MM.1S (cell line): ENCODE measurements around the gene CCDC150.

Experiments
- DNase-seq: peaks from one replicate; pipeline ENCODE4 v3.0.0-alpha.2; 2015
- H2AFZ ChIP-seq: fragments of 300-600 bp; sonication (generic); 2 replicates; pipeline ENCODE4 v1.6.0; 2016; ENCODE audit warnings: antibody characterized with exemption, low read length
- H3F3A ChIP-seq: fragments of 300-600 bp; sonication (generic); 2 replicates; pipeline ENCODE4 v1.6.1; 2016; ENCODE audit warnings: mild to moderate bottlenecking, antibody characterized with exemption, low read length, moderate library complexity, mixed read lengths; ENCODE audit not compliant: insufficient read depth
- H3K27ac ChIP-seq: fragments of 300-600 bp; sonication (generic); 2 replicates; pipeline ENCODE4 v1.5.1; 2016; ENCODE audit warnings: mild to moderate bottlenecking, low read length
- H3K27me3 ChIP-seq: fragments of 300-600 bp; sonication (generic); replicated peaks from 2 replicates; pipeline ENCODE4 v1.6.0; 2016; ENCODE audit warnings: low read length; ENCODE audit not compliant: insufficient read depth
- H3K36me3 ChIP-seq: fragments of 300-600 bp; sonication (generic); replicated peaks from 2 replicates; pipeline ENCODE4 v1.6.1; 2016; ENCODE audit warnings: mild to moderate bottlenecking, low read length, mixed read lengths; ENCODE audit not compliant: insufficient read depth
- H3K4me1 ChIP-seq: fragments of 300-600 bp; sonication (generic); 2 replicates; pipeline ENCODE4 v1.6.1; 2016; ENCODE audit warnings: low read length, mixed read lengths
- H3K4me2 ChIP-seq: fragments of 300-600 bp; sonication (generic); 2 replicates; pipeline ENCODE4 v1.6.0; 2016; ENCODE audit warnings: low read depth, low read length
- H3K4me3 ChIP-seq: fragments of 300-600 bp; sonication (generic); 2 replicates; pipeline ENCODE4 v1.5.1; 2016; ENCODE audit warnings: low read length, mixed read lengths
- H3K79me2 ChIP-seq: fragments of 300-600 bp; sonication (generic); 2 replicates; pipeline ENCODE4 v1.6.1; 2016; ENCODE audit warnings: mixed run types, low read length, mixed read lengths
- H3K9ac ChIP-seq: fragments of 300-600 bp; sonication (generic); 2 replicates; pipeline ENCODE4 v1.6.1; 2016; ENCODE audit warnings: low read length, mixed read lengths
- H3K9me2 ChIP-seq: fragments of 300-600 bp; sonication (generic); replicated peaks from 2 replicates; pipeline ENCODE4 v1.6.1; 2016; ENCODE audit warnings: mild to moderate bottlenecking, low read length, mixed read lengths; ENCODE audit not compliant: insufficient read depth
- H3K9me3 ChIP-seq: fragments of 300-600 bp; sonication (generic); replicated peaks from 2 replicates; pipeline ENCODE4 v1.6.1; 2016; ENCODE audit warnings: mild to moderate bottlenecking, low read length, mixed read lengths; ENCODE audit not compliant: insufficient read depth
- H4K20me1 ChIP-seq: fragments of 300-600 bp; sonication (generic); 2 replicates; pipeline ENCODE4 v1.6.1; 2016; ENCODE audit warnings: mild to moderate bottlenecking, low read length, moderate library complexity, mixed read lengths; ENCODE audit not compliant: insufficient read depth
- EZH2 ChIP-seq: fragments of 300-600 bp; sonication (generic); optimal IDR thresholded peaks from 2 replicates; pipeline ENCODE3; 2017; ENCODE audit warnings: low read depth, mild to moderate bottlenecking, antibody characterized with exemption, low read length, mixed read lengths
- EZH2phosphoT487 ChIP-seq: fragments of 300-600 bp; sonication (generic); IDR thresholded peaks from 2 replicates; pipeline ENCODE4 v1.6.1; 2018; ENCODE audit warnings: antibody characterized with exemption, low read length
- TF ChIP-seq, protein P1 (sequence below): fragments of 300-600 bp; sonication (generic); IDR thresholded peaks from 2 replicates; pipeline ENCODE4 v1.5.1; 2016; ENCODE audit warnings: antibody characterized with exemption, low read length, mixed read lengths

The CCDC150 gene

DNA sequence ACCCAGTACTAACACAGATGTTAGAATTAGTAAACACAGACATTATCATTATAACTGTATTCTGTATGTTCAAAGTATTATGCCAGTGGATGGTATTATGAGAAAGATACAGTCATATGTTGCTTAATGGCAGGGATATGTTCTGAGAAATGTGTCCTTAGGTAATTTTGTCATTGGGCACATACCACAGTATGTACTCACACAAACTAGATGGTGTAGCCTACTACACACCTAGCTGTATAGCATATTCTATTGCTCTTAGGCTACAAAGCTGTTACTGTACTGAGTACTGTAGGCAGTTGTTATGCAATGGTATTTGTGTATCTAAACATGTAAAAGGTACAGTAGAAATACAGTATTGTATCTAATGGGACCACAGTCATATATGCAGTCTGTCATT lies 106.2 kb downstream of the CCDC150 start:
- TF ChIP-seq EZH2phosphoT487 (no peak), EZH2 (no peak)
- TF ChIP-seq, protein P1, sequence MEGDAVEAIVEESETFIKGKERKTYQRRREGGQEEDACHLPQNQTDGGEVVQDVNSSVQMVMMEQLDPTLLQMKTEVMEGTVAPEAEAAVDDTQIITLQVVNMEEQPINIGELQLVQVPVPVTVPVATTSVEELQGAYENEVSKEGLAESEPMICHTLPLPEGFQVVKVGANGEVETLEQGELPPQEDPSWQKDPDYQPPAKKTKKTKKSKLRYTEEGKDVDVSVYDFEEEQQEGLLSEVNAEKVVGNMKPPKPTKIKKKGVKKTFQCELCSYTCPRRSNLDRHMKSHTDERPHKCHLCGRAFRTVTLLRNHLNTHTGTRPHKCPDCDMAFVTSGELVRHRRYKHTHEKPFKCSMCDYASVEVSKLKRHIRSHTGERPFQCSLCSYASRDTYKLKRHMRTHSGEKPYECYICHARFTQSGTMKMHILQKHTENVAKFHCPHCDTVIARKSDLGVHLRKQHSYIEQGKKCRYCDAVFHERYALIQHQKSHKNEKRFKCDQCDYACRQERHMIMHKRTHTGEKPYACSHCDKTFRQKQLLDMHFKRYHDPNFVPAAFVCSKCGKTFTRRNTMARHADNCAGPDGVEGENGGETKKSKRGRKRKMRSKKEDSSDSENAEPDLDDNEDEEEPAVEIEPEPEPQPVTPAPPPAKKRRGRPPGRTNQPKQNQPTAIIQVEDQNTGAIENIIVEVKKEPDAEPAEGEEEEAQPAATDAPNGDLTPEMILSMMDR: no peak
- H3K4me2 ChIP-seq: no peak overlapping the region
- no peak overlapping the region for H3K27ac ChIP-seq
- no peaks in the 10 kb centered on the region for H3F3A ChIP-seq
- peaks cover 14% of the 10 kb centered on the region for H3K4me1 ChIP-seq
- H3K36me3 ChIP-seq: no peaks in the 10 kb centered on the region
- H2AFZ ChIP-seq: no peak overlapping the region
- H3K79me2 ChIP-seq: no peaks in the 10 kb centered on the region
- H4K20me1 ChIP-seq: no peaks in the 10 kb centered on the region
- H3K9me3 ChIP-seq: no peaks in the 10 kb centered on the region
- no peaks in the 10 kb centered on the region for H3K27me3 ChIP-seq
- H3K9me2 ChIP-seq: no peaks in the 10 kb centered on the region
- no peak for DNase-seq
- no peak overlapping the region for H3K4me3 ChIP-seq
- H3K9ac ChIP-seq: no peak overlapping the region

DNA sequence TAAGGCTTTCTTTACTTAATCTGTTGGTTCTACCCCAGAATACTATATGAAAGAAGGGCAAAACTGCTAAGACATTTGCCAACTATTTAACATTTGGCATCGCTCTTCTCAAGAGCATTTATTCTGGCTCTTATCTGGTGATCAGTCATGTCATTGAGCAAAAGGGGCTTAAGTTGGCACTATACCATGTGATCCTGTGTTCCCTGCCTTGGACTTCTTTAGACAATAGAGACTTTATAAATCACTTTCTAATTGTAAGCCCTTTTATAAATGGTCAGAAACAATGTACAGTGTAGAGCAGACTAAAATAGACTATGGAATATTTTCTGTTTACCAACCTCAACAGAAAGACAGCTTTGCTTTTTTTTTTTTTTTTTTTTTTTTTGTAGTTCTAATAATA lies 107.9 kb downstream of the CCDC150 start:
- Histone ChIP-seq H2AFZ (no peak overlapping the region), H3K27ac (no peak overlapping the region), H3K36me3 (no peaks in the 10 kb centered on the region), H3K9me3 (no peaks in the 10 kb centered on the region), H3K27me3 (no peaks in the 10 kb centered on the region), H3K4me2 (no peak overlapping the region), H3K4me3 (no peak overlapping the region), H3K9me2 (no peaks in the 10 kb centered on the region), H3K9ac (no peak overlapping the region), H3K4me1 (peaks cover 14% of the 10 kb centered on the region), H3K79me2 (no peaks in the 10 kb centered on the region), H3F3A (no peaks in the 10 kb centered on the region), H4K20me1 (no peaks in the 10 kb centered on the region)
- no peak for DNase-seq
- TF ChIP-seq, protein P1: no peak
- TF ChIP-seq EZH2 (no peak), EZH2phosphoT487 (no peak)

DNA sequence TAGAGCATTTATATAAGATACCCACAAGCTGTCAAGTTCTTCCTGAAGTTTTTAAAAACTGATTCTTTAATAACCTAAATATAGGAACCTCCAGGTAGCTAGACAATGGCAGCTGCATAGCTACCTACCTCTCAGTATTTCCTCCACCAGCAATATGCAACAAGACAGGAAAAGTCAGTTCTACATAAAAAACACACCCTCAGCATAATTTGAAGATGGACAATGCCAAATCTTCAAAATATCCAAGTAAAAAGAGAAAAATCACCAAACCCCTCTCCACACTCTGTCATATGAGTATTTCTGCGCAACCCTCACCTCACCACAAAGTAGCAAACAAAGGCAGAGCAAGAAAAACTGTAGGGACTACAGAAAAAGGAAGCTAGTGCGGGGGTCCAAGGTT lies 108.6 kb downstream of the CCDC150 start:
- no peak for TF ChIP-seq EZH2
- Histone ChIP-seq H3K4me2 (no peak overlapping the region), H3K36me3 (no peaks in the 10 kb centered on the region), H3K79me2 (no peaks in the 10 kb centered on the region), H3F3A (no peaks in the 10 kb centered on the region), H3K27ac (no peak overlapping the region), H3K4me1 (peaks cover 14% of the 10 kb centered on the region), H3K9ac (no peak overlapping the region), H3K9me3 (no peaks in the 10 kb centered on the region), H3K9me2 (no peaks in the 10 kb centered on the region), H3K27me3 (no peaks in the 10 kb centered on the region), H3K4me3 (no peak overlapping the region), H4K20me1 (no peaks in the 10 kb centered on the region), H2AFZ (no peak overlapping the region)
- no peak for DNase-seq

DNA sequence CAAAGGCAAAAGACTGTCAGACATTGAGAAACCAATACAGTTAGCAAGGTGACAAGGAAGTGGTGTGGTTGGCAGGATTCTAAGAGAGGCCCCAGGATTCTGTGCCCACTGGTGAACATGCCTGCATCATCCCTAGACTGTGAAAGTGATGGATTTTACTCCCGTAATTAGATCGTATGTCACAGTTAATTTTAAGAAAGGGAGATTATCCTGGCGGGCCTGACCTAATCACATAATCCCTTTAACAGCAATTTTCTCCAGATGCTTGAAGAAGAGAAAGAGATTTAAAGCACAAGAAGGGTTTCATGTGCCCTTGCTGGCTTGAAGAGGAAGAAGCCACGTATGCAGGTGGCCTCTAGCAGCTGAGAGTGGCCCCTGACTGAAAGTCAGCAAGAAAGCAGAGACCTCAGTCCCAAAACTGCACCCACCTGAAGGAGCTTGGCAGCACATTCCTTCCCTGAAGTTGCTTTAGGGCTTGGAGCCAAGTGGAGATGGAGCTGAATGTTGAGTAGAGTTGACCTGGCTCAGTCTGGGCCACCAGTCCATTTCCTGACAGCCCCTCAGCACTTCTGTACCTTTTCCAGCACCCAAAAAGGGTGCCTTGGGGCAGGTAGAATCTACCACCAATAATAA lies 110.9 kb downstream of the CCDC150 start:
- Histone ChIP-seq H3K4me1 (peaks cover 14% of the 10 kb centered on the region), H3K9ac (no peak overlapping the region), H3F3A (no peaks in the 10 kb centered on the region), H3K27me3 (no peaks in the 10 kb centered on the region), H4K20me1 (no peaks in the 10 kb centered on the region), H3K9me2 (no peaks in the 10 kb centered on the region), H3K27ac (no peak overlapping the region), H3K79me2 (no peaks in the 10 kb centered on the region), H3K4me3 (no peak overlapping the region), H3K36me3 (no peaks in the 10 kb centered on the region), H3K4me2 (no peak overlapping the region), H2AFZ (no peak overlapping the region), H3K9me3 (no peaks in the 10 kb centered on the region)
- DNase-seq: no peak
- no peak for TF ChIP-seq EZH2
- no peak for TF ChIP-seq EZH2phosphoT487
- TF ChIP-seq, protein P1: no peak
